ENCODE data around the gene MTERF1. TPM values are rescaled to one million over a fixed set of nuclear protein-coding genes. Genes with fewer than 3 reads are reported as not detected.

Gene MTERF1
- total and polyA plus RNA-seq, 8 donors: 10.8 to 23.5 (median 18.4) TPM

GRCh38 chr7:91832493-91833045, 47.9 kb downstream of the MTERF1 start:
- ATAC-seq (no peak), DNase-seq (no peak)
- TF ChIP-seq CTCF (IDR thresholded peaks at IDR 0.05): no peak
- no peak overlapping the region for H3K27ac ChIP-seq
- H3K9me3 ChIP-seq: no peaks in the 10 kb centered on the region
- no peaks in the 10 kb centered on the region for H3K27me3 ChIP-seq
- H3K4me3 ChIP-seq: no peak overlapping the region
- peaks cover 0 to 2% of the 10 kb centered on the region in 2 donors for H3K36me3 ChIP-seq
- intact Hi-C loops (cut with DNase I): no loop called here
- H3K4me1 ChIP-seq: no peaks in the 10 kb centered on the region

DNA sequence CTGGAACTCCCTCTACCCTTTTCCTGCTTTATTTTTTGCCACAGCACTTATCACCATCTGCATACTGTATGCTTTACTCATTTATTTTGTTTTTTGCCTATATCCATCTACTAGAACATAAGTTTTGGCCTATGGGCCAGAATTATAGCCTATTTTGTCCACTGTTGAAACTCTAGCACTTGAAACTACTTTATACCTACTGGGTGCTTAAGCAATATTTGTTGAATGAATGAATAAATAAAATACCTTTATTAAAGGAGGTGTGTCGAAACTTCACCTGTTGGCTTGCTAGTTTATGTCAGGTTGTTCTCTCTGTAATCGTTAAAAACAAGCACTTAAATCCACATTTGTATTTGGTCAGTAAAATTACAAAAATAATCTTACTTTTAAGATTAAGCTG, 53.3 kb downstream of the MTERF1 start:
- Histone ChIP-seq H3K9me3 (peaks cover 0 to 1% of the 10 kb centered on the region in 2 donors), H3K4me3 (no peak overlapping the region), H3K27me3 (no peaks in the 10 kb centered on the region), H3K4me1 (no peaks in the 10 kb centered on the region), H3K36me3 (no peaks in the 10 kb centered on the region), H3K27ac (peak overlapping the region in 1 of 2 donors; percentile 66)
- DNase-seq (no peak), ATAC-seq (peak; percentile 72)
- TF ChIP-seq CTCF (IDR thresholded peaks at IDR 0.05): no peak
- intact Hi-C loops (cut with DNase I): no loop called here

GRCh38 chr7:91826377-91826776, 54.1 kb downstream of the MTERF1 start:
- Histone ChIP-seq H3K4me3 (no peak overlapping the region), H3K36me3 (no peaks in the 10 kb centered on the region), H3K27ac (peak overlapping the region in 1 of 2 donors; percentile 66), H3K4me1 (no peaks in the 10 kb centered on the region), H3K27me3 (no peaks in the 10 kb centered on the region), H3K9me3 (peaks cover 0 to 1% of the 10 kb centered on the region in 2 donors)
- ATAC-seq (peak; percentile 52), DNase-seq (peak in 1 of 4 donors; percentile 13)
- intact Hi-C loops (cut with DNase I): no loop called here
- no peak for TF ChIP-seq CTCF (IDR thresholded peaks at IDR 0.05)

- no peak for ATAC-seq
- H3K36me3 ChIP-seq: no peaks in the 10 kb centered on the region
- intact Hi-C loops (cut with DNase I): no loop called here
These were observed 56.3 kb downstream of the MTERF1 start for GRCh38 chr7:91824201-91824600.

More at GRCh38 chr7:91824201-91824600, 56.3 kb downstream of the MTERF1 start:
- TF ChIP-seq CTCF (IDR thresholded peaks at IDR 0.05): no peak
- DNase-seq: no peak
- Histone ChIP-seq H3K4me3 (no peak overlapping the region), H3K9me3 (peaks cover 0 to 12% of the 10 kb centered on the region in 2 donors), H3K27ac (no peak overlapping the region), H3K4me1 (no peaks in the 10 kb centered on the region), H3K27me3 (no peaks in the 10 kb centered on the region)

Other genes starting within 250 kb of the MTERF1 start
- gene AKAP9, start 60.2 kb upstream of the MTERF1 start, total RNA-seq: 10 to 100 TPM; 57.5 to 58.6 TPM
- 100 to 1,000 TPM in 2 of 6 donors, 10 to 100 TPM in 4; 68.0 to 105 (median 90.7) TPM for gene AKAP9, start 60.2 kb upstream of the MTERF1 start, polyA plus RNA-seq (ENCODE audit: insufficient read length in 6 of 6)

Measured in left lung (tissue), 10 donors.